ENCODE measurements around the gene CFAP251. TPM values are rescaled to one million over a fixed set of nuclear protein-coding genes. Genes with fewer than 3 reads are reported as not detected.

The CFAP251 gene
- polyA plus RNA-seq, 3 donors = 0.08 to 0.17 TPM; not detected in 1

DNA sequence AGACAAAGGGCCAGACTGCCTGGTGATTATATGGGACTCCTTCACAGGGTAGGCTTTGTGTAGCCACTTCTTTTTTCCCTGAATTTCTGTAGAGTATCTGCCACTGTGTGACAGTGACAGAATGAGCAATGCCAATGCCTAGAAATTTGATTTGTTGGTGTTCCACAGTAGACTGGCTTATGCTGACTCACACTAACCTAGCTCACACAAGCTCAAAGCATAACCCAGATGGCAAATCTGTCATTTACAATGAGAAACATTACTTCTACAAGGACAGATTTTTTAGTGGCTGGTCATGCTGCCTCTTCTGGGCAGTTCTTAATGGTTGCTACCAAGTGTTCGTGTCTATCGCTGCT, 15.9 kb downstream of the CFAP251 start:
- no peak overlapping the region for H3K4me2 ChIP-seq (replicated peaks; ENCODE audit: extremely low read depth, low read length, poor library complexity, severe bottlenecking)
- DNase-seq = no peak
- Mint-ChIP-seq H3K4me1 (peaks cover 6% of the 10 kb centered on the region), H3K9me3 (peaks cover 0 to 1% (median 0%) of the 10 kb centered on the region in 7 donors), H3K27ac (no peak overlapping the region), H3K27me3 (ENCODE audit: low read depth in 3 of 3) (peaks cover 0 to 2% (median 1%) of the 10 kb centered on the region in 3 donors), H3K36me3 (no peaks in the 10 kb centered on the region), H3K4me3 (no peak overlapping the region)
- intact Hi-C loops (cut with micrococcal nuclease) = no loop called here
- no peak overlapping the region for H3K9ac ChIP-seq (ENCODE audit: insufficient read depth, low read length, poor library complexity, severe bottlenecking)
- H3K27ac ChIP-seq (ENCODE audit: low read depth in 1 of 2, low read length in 2 of 2) = no peak overlapping the region
- no peaks in the 10 kb centered on the region for H3K27me3 ChIP-seq (ENCODE audit: control insufficient read depth in 2 of 2, insufficient read depth in 2 of 2, low read length in 2 of 2)
- no peaks in the 10 kb centered on the region for H4K20me1 ChIP-seq (ENCODE audit: insufficient read depth, low read length)
- no peaks in the 10 kb centered on the region for H3K9me3 ChIP-seq (replicated peaks in 1 of 2; ENCODE audit: control insufficient read depth in 1 of 2, insufficient read depth in 1 of 2, low read length in 2 of 2)
- no peak overlapping the region for H3K4me3 ChIP-seq (replicated peaks in 1 of 3; ENCODE audit: low read depth in 2 of 3, low read length in 3 of 3)
- H2AFZ ChIP-seq (ENCODE audit: insufficient read depth, low read depth, low read length, poor library complexity, severe bottlenecking) = no peak overlapping the region
- no CpG with 5 or more reads among the region's 2 CpGs for WGBS (ENCODE audit: insufficient coverage)
- H3K79me2 ChIP-seq (ENCODE audit: insufficient read depth, low read length) = no peaks in the 10 kb centered on the region
- TF ChIP-seq, protein P1, sequence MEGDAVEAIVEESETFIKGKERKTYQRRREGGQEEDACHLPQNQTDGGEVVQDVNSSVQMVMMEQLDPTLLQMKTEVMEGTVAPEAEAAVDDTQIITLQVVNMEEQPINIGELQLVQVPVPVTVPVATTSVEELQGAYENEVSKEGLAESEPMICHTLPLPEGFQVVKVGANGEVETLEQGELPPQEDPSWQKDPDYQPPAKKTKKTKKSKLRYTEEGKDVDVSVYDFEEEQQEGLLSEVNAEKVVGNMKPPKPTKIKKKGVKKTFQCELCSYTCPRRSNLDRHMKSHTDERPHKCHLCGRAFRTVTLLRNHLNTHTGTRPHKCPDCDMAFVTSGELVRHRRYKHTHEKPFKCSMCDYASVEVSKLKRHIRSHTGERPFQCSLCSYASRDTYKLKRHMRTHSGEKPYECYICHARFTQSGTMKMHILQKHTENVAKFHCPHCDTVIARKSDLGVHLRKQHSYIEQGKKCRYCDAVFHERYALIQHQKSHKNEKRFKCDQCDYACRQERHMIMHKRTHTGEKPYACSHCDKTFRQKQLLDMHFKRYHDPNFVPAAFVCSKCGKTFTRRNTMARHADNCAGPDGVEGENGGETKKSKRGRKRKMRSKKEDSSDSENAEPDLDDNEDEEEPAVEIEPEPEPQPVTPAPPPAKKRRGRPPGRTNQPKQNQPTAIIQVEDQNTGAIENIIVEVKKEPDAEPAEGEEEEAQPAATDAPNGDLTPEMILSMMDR (IDR thresholded peaks at IDR 0.05) = no peak
- no peaks in the 10 kb centered on the region for H3K36me3 ChIP-seq (replicated peaks in 1 of 2; ENCODE audit: control insufficient read depth in 1 of 2, insufficient read depth in 2 of 2, low read length in 2 of 2)
- peaks cover 0 to 3% of the 10 kb centered on the region in 2 donors for H3K4me1 ChIP-seq (ENCODE audit: control insufficient read depth in 1 of 2, insufficient read depth in 2 of 2, low read length in 2 of 2)

- DNase-seq = no peak
- H3K4me2 ChIP-seq (replicated peaks; ENCODE audit: extremely low read depth, low read length, poor library complexity, severe bottlenecking) = no peak overlapping the region
- WGBS (ENCODE audit: insufficient coverage) = 80% methylated on average over 1 of the region's 7 CpGs
These were observed 19.3 kb downstream of the CFAP251 start for GRCh38 chr12:121937654-121938053.

More at GRCh38 chr12:121937654-121938053, 19.3 kb downstream of the CFAP251 start:
- Histone ChIP-seq H3K9me3 (replicated peaks in 1 of 2; ENCODE audit: control insufficient read depth in 1 of 2, insufficient read depth in 1 of 2, low read length in 2 of 2) (no peaks in the 10 kb centered on the region), H3K4me1 (ENCODE audit: control insufficient read depth in 1 of 2, insufficient read depth in 2 of 2, low read length in 2 of 2) (peaks cover 0 to 4% of the 10 kb centered on the region in 2 donors), H3K27ac (ENCODE audit: low read depth in 1 of 2, low read length in 2 of 2) (no peak overlapping the region), H3K9ac (ENCODE audit: insufficient read depth, low read length, poor library complexity, severe bottlenecking) (no peak overlapping the region), H3K27me3 (ENCODE audit: control insufficient read depth in 2 of 2, insufficient read depth in 2 of 2, low read length in 2 of 2) (no peaks in the 10 kb centered on the region), H2AFZ (ENCODE audit: insufficient read depth, low read depth, low read length, poor library complexity, severe bottlenecking) (no peak overlapping the region), H3K4me3 (replicated peaks in 1 of 3; ENCODE audit: low read depth in 2 of 3, low read length in 3 of 3) (no peak overlapping the region), H4K20me1 (ENCODE audit: insufficient read depth, low read length) (no peaks in the 10 kb centered on the region), H3K79me2 (ENCODE audit: insufficient read depth, low read length) (no peaks in the 10 kb centered on the region), H3K36me3 (replicated peaks in 1 of 2; ENCODE audit: control insufficient read depth in 1 of 2, insufficient read depth in 2 of 2, low read length in 2 of 2) (no peaks in the 10 kb centered on the region)
- peaks cover 0 to 3% (median 2%) of the 10 kb centered on the region in 3 donors for H3K27me3 Mint-ChIP-seq (ENCODE audit: low read depth in 3 of 3)
- no peaks in the 10 kb centered on the region for H3K9me3 Mint-ChIP-seq
- TF ChIP-seq, protein P1 (IDR thresholded peaks at IDR 0.05) = no peak
- intact Hi-C loops (cut with micrococcal nuclease) = no loop called here
- H3K36me3 Mint-ChIP-seq = no peaks in the 10 kb centered on the region
- peak overlapping the region in 1 of 7 donors; percentile 28 for H3K27ac Mint-ChIP-seq
- peaks cover 5% of the 10 kb centered on the region for H3K4me1 Mint-ChIP-seq
- no peak overlapping the region for H3K4me3 Mint-ChIP-seq

Measured in CD14-positive monocyte (primary cell).